Nephron progenitor cell (in vitro differentiated cells): Measurements from ENCODE around the gene CDC37.
A peak's percentile ranks its signal among the peaks of the same experiment; 100 is the strongest.
"Not testable (repeated sequence)": the region's sequence is repeated elsewhere in the genome, so short reads cannot be mapped to it uniquely, and the experiment has no call there.

ENCODE experiments used
- DNase-seq: peaks from one replicate; pipeline ENCODE4 v3.0.0; 2021
- H3K27ac Mint-ChIP-seq: 2 replicates; pipeline ENCODE4 v1.8.0; 2021; ENCODE audit warnings: mild to moderate bottlenecking, moderate library complexity, mixed read lengths
- H3K27me3 Mint-ChIP-seq: 2 replicates; pipeline ENCODE4 v1.8.0; 2021; ENCODE audit warnings: mild to moderate bottlenecking, low read depth, mixed read lengths; ENCODE audit not compliant: poor library complexity
- H3K36me3 Mint-ChIP-seq: 2 replicates; pipeline ENCODE4 v1.8.0; 2021; ENCODE audit warnings: low read depth, mixed read lengths
- H3K4me1 Mint-ChIP-seq: 2 replicates; pipeline ENCODE4 v1.8.0; 2021; ENCODE audit warnings: mixed read lengths
- H3K4me3 Mint-ChIP-seq: 2 replicates; pipeline ENCODE4 v1.8.0; 2021; ENCODE audit warnings: mild to moderate bottlenecking, moderate library complexity, mixed read lengths
- H3K9me3 Mint-ChIP-seq: 2 replicates; pipeline ENCODE4 v1.8.0; 2021; ENCODE audit warnings: mild to moderate bottlenecking, moderate library complexity, mixed read lengths
- TF ChIP-seq, protein P1 (sequence below): fragments of 200-600 bp; sonication (generic); IDR thresholded peaks from 2 replicates; pipeline ENCODE4 v1.5.0; 2021; ENCODE audit warnings: antibody characterized with exemption

Gene CDC37

DNA sequence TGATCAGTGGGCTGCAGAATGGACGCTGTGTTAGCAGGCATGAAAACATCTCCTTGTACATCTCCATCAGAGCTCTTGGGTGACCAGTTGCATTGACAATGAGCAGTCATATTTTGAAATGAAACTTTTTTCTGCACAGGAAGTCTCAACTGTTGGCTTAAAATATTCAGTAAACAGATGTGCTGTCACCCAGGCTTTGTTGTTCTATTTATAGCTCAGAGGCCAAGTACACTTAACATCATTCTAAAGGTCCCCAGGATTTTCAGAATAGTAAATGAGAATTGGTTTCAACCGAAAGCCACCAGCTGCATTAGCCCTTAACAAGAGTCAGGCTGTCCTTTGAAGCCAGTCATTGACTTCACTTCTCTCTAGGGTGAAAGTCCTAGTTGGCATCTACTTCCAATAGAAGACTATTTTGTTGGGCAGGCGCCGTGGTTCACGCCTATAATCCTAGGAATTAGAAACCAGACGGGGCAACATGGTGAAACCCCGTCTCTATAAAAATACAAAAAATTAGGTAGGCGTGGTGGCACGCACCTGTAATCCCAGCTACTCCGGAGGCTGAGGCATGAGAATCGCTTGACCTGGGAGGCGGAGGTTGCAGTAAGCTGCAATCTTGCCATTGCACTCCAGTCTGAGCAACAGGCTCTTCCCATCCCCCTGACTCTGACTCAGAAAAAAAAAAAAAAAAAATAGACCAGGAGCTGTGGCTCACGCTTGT is 9.1 kb upstream of the CDC37 start:
- Mint-ChIP-seq H3K27me3 (peaks cover 85% of the 10 kb centered on the region), H3K9me3 (peaks cover 14% of the 10 kb centered on the region), H3K36me3 (no peaks in the 10 kb centered on the region), H3K27ac (no peak overlapping the region), H3K4me1 (peaks cover 13% of the 10 kb centered on the region), H3K4me3 (no peak overlapping the region)
- no peak for DNase-seq
- TF ChIP-seq, protein P1, sequence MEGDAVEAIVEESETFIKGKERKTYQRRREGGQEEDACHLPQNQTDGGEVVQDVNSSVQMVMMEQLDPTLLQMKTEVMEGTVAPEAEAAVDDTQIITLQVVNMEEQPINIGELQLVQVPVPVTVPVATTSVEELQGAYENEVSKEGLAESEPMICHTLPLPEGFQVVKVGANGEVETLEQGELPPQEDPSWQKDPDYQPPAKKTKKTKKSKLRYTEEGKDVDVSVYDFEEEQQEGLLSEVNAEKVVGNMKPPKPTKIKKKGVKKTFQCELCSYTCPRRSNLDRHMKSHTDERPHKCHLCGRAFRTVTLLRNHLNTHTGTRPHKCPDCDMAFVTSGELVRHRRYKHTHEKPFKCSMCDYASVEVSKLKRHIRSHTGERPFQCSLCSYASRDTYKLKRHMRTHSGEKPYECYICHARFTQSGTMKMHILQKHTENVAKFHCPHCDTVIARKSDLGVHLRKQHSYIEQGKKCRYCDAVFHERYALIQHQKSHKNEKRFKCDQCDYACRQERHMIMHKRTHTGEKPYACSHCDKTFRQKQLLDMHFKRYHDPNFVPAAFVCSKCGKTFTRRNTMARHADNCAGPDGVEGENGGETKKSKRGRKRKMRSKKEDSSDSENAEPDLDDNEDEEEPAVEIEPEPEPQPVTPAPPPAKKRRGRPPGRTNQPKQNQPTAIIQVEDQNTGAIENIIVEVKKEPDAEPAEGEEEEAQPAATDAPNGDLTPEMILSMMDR, result no peak

DNA sequence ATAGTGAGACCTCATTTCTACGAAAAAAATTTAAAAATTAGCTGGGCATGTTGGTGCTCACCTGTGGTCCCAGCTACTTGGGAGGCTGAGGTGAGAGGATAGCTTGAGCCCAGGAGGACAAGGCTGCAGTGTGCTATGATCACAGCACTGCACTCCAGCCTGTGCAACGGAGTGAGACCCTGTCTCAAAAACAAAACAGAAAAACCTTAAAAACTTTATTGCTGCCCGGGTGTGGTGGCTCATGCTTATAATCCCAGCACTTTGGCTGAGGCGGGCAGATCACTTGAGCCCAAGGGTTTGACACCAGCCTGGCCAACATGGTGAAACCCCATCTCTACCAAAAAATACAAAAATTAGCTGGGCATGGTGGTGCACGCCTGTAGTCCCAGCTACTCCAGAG is 7.9 kb upstream of the CDC37 start:
- not testable (repeated sequence) for H3K27ac Mint-ChIP-seq, H3K4me3 Mint-ChIP-seq, DNase-seq, H3K36me3 Mint-ChIP-seq, H3K4me1 Mint-ChIP-seq
- H3K9me3 Mint-ChIP-seq, result peaks cover 14% of the 10 kb centered on the region
- H3K27me3 Mint-ChIP-seq, result peaks cover 86% of the 10 kb centered on the region

DNA sequence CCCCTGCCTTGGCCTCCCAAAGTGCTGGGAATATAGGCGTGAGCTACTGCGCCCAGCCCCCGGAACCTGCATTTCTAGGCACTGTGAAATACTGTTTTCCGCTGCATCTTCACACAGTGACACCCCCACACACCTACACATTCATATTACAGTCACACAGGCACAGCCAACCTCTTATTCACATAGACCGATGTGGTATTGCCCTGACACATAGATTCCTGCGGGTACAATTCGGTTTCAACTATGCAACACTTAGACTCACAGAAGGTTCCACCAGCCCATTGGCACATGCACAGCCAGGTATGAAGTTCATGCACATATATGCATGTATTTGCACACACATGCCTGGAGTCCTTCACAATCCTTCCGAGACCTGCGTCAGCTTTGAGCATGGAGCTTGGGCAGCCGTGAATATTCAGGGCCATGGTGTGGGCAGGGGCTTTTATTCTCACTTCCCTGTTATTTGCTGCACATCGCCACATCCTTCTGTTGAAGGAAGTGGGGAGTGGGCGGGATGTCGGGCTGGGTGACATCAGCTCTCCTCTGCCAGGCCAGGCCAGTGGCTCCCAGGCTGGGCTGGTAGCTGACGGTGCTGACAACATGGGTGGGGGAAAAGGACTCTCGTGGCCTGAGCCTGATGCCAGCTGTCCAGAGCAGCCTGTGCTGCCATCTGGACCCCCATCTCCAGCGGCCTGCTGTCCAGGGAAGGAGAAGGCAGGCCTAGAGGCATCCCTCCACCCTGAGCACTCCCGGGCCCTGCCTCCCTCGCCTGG is 5.4 kb upstream of the CDC37 start:
- peaks cover 7% of the 10 kb centered on the region for H3K4me1 Mint-ChIP-seq
- H3K9me3 Mint-ChIP-seq, result no peaks in the 10 kb centered on the region
- DNase-seq, result no peak
- H3K4me3 Mint-ChIP-seq, result no peak overlapping the region
- H3K27me3 Mint-ChIP-seq, result peaks cover 88% of the 10 kb centered on the region
- TF ChIP-seq, protein P1, result no peak
- no peaks in the 10 kb centered on the region for H3K36me3 Mint-ChIP-seq
- no peak overlapping the region for H3K27ac Mint-ChIP-seq

DNA sequence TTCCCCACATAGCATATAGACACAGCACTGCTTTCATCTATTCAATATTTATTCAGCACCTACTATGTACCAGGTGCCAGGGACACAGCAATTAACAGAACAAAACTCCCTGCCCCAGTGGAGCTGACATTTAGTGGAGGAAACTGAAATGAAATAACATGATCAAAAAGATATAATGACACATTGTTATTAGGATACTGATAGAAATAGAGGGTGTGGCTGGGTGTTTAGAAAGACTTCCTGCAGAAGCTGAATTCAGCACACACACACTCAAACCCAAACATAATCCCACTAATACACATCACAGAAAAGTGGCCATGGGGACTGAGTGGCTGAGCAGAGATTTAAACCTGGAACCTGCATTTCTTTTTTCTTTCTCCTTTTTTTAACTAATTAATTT is 3.8 kb upstream of the CDC37 start:
- no peak for DNase-seq
- Mint-ChIP-seq H3K9me3 (no peaks in the 10 kb centered on the region), H3K36me3 (no peaks in the 10 kb centered on the region), H3K4me1 (peaks cover 16% of the 10 kb centered on the region), H3K4me3 (no peak overlapping the region), H3K27me3 (peaks cover 78% of the 10 kb centered on the region), H3K27ac (no peak overlapping the region)
- TF ChIP-seq, protein P1, result no peak

DNA sequence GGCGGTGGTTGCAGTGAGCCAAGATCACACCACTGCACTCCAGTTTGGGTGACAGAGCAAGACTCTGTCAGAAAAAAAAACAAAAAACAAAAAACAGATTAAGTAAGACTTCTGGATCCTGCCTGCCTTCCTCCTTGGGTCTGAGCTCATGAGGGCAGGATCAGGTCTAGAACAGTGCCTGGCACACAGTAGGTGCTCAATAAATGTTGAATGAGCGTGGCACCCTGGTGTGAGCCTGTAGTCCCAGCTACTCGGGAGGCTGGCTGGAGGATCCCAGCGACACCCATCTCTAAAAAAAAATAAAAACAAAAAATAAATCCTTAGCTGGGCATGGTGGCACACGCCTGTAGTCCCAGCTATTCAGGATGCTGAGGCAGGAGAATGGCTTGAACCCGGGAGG is 2.8 kb upstream of the CDC37 start:
- H3K9me3 Mint-ChIP-seq, result no peaks in the 10 kb centered on the region
- H3K36me3 Mint-ChIP-seq, result no peaks in the 10 kb centered on the region
- no peak overlapping the region for H3K4me3 Mint-ChIP-seq
- TF ChIP-seq, protein P1, result no peak
- H3K27me3 Mint-ChIP-seq, result peaks cover 72% of the 10 kb centered on the region
- peaks cover 25% of the 10 kb centered on the region for H3K4me1 Mint-ChIP-seq
- no peak overlapping the region for H3K27ac Mint-ChIP-seq
- DNase-seq, result no peak

DNA sequence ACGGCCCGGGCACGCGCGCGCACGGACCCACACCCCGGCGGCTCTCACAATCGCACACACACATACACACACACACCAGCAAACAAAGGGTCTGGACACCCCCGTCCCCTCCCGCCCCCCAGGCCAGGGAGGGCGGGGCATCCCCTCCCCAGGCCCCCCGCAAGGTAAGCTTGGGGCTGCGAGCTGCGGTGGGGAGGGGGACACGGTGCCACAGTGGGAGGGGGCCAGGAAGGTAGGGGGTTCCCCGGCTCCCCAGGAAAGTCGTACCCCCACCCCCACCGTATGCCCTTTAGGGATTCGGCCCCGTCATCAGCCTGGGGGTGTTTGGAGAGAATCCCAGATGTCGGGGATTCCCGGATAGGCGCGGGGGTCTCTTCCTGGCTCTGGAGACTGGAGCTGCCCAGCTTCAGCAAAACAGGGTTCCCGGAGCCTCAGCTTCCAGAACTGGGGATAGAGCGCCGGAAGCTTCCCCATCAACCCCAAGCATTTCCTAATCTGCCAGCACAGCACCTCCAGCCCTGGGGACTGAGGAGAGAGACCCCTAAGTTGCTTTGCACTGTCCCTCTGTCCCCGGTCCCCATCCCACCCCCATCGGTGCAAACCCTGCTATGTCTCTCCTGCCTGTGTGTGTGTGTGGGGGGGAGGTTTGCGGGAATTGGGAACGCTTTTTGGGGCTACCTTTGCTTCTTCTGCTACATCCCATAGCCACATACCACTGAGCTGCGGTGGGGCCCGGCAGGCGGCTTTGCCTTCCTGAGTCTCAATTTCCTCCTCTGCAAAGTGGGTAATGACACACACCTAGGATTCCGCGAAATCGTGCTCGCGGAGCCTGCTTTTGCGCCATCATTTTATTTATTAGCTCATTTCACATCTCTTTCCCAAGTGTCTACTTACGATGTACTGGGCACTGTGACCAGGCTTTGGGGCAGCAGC is 1.8 kb upstream of the CDC37 start:
- Mint-ChIP-seq H3K4me1 (peaks cover 29% of the 10 kb centered on the region), H3K27me3 (peaks cover 64% of the 10 kb centered on the region), H3K27ac (no peak overlapping the region), H3K36me3 (no peaks in the 10 kb centered on the region), H3K4me3 (peak overlapping the region; percentile 98), H3K9me3 (no peaks in the 10 kb centered on the region)
- TF ChIP-seq, protein P1, result no peak
- DNase-seq, result no peak
